Esophagus (tissue), 2 donors: ENCODE results near the gene DMGDH. TPM values are rescaled to one million over a fixed set of nuclear protein-coding genes. Genes with fewer than 3 reads are reported as not detected.
A peak's percentile ranks its signal among the peaks of the same experiment; 100 is the strongest.

ENCODE experiments used
- H3K27ac ChIP-seq, 2 donors: one replicate each; pipeline ENCODE4 v1.5.1; 2013; ENCODE audit warnings: low read depth in 2 of 2, mild to moderate bottlenecking in 2 of 2, inconsistent platforms in 1 of 2, low read length in 1 of 2, moderate library complexity in 1 of 2
- H3K27me3 ChIP-seq, 2 donors: one replicate each; pipeline ENCODE4 v1.6.1; 2013; ENCODE audit warnings: low read length in 2 of 2, control low read depth in 1 of 2, mild to moderate bottlenecking in 1 of 2; ENCODE audit not compliant: insufficient read depth in 2 of 2, control insufficient read depth in 1 of 2
- H3K36me3 ChIP-seq, 2 donors: one replicate each; pipeline ENCODE4 v1.6.1; 2013; ENCODE audit warnings: low read length in 1 of 2; ENCODE audit not compliant: control insufficient read depth in 2 of 2, insufficient read depth in 2 of 2
- H3K4me1 ChIP-seq, 2 donors: one replicate each; pipeline ENCODE4 v1.6.1; 2013; ENCODE audit warnings: low read length in 1 of 2; ENCODE audit not compliant: control insufficient read depth in 2 of 2, insufficient read depth in 2 of 2
- H3K4me3 ChIP-seq, 2 donors: one replicate each; pipeline ENCODE4 v1.5.1; 2013; ENCODE audit warnings: low read length in 2 of 2, mild to moderate bottlenecking in 2 of 2, low read depth in 1 of 2, moderate library complexity in 1 of 2
- H3K9me3 ChIP-seq, 2 donors: one replicate each; pipeline ENCODE4 v1.6.1; 2013; ENCODE audit warnings: mild to moderate bottlenecking in 2 of 2, low read depth in 1 of 2, low read length in 1 of 2, moderate library complexity in 1 of 2; ENCODE audit not compliant: control insufficient read depth in 2 of 2, insufficient read depth in 1 of 2
- WGBS, 2 donors: extraction: QIAGEN DNeasy Blood & Tissue Kit; methylation state at CpG; one replicate each; pipeline ENCODE4 v1.1.7; 2013; 5-methylcytosine and 5-hydroxymethylcytosine counted together
- polyA plus RNA-seq, 2 donors: library from polyadenylated mRNA; stranded (reverse); fragments of 200-250 nt; gene quantifications; one replicate each; pipeline ENCODE4 v1.2.3, GENCODE V29; 2013
- donor health status: healthy with polysubstance abuse.
- donor health status: Bipolar disorder and iron deficiency.

DMGDH gene
- polyA plus RNA-seq, 2 donors, result 0.14 to 0.33 TPM

DNA sequence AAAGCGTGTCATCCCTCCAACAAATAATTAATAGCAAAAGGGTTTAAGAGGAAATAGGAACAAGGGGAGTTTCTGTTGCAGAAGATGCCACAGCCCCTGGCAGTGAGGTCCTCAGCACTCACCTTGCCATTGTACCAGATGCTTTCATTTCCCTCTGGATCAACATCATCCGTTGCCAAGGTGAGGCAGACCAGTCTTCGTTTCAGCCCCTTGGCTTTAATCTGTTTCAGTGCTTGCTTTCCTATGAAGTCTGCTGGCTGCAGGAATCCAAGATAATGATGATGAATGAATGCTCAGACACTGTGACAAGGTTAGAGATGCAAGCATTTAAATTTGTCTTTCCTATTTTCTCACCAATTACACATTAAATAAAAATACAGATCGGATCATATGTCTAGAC, 64.3 kb downstream of the DMGDH start:
- Histone ChIP-seq H3K27me3 (no peaks in the 10 kb centered on the region), H3K9me3 (no peaks in the 10 kb centered on the region), H3K4me1 (no peaks in the 10 kb centered on the region), H3K4me3 (no peak overlapping the region), H3K36me3 (no peaks in the 10 kb centered on the region), H3K27ac (no peak overlapping the region)
- WGBS, 2 donors, result 67 to 71% methylated on average over 4 of the region's 4 CpGs

DNA sequence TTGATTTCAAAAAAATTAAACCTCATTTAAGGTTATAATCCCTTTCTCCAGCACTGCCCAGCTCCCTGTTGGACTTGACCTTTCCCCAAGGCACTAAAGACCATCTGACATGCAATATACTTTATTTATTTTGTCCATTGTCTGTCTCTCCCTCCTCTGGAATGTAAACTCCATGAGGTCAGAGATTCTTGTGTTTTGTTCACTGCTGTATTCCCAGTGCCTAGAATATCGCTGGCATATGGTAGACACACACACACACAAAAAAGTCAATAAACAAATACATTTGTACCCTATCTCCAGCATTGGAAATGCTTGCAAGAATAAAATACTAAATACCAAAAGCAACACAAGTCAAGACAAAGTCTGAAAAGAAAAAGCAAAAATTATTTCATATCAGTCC, 67.1 kb downstream of the DMGDH start:
- WGBS, 2 donors, result 79 to 80% methylated on average over 1 of the region's 1 CpG
- H3K4me1 ChIP-seq, result no peaks in the 10 kb centered on the region
- no peaks in the 10 kb centered on the region for H3K9me3 ChIP-seq
- no peaks in the 10 kb centered on the region for H3K36me3 ChIP-seq
- H3K4me3 ChIP-seq, result no peak overlapping the region
- H3K27me3 ChIP-seq, result no peaks in the 10 kb centered on the region
- no peak overlapping the region for H3K27ac ChIP-seq

DNA sequence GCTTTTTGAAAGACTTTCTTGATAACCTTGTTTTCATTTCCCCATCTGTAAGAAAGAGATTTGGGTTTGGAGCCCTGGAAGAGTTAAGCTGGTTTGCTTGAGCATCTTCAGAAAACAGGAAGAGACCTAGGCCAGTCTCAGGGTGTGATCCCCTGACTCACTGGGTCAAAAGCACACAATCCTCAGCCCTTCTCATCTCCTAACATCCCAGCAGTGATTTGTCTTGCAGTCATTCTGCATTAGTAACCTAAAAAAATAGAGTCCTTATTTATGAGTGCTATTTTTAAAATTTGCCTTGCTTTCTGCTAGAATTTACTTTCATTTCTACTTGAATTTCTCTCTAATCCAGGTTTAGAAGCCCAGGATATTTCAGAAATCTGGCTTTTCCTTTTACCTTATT, 68.0 kb downstream of the DMGDH start:
- H3K27ac ChIP-seq, result no peak overlapping the region
- no peak overlapping the region for H3K4me3 ChIP-seq
- H3K9me3 ChIP-seq, result no peaks in the 10 kb centered on the region
- H3K4me1 ChIP-seq, result no peaks in the 10 kb centered on the region
- H3K36me3 ChIP-seq, result no peaks in the 10 kb centered on the region
- no peaks in the 10 kb centered on the region for H3K27me3 ChIP-seq

DNA sequence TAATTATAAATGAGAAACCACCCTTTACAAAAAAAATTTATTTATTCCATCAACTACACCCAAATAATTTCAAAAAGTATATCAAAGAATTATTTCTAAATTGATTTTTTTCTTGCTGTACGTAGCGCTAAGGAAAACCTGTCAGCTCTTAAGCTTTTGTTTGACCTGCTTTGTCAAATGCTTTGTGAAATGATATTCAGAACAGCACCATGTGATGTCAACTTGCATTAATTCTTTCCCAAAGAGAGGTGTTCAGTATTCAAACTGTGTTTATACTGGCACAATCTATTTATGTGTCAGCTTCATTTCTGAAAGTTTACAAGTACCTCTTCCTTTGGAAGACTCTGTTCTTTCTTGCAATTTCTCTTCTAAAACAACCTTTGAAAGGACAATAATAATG, 72.4 kb downstream of the DMGDH start:
- H3K27me3 ChIP-seq, result no peaks in the 10 kb centered on the region
- 77 to 84% methylated on average over 2 of the region's 2 CpGs for WGBS, 2 donors

DNA sequence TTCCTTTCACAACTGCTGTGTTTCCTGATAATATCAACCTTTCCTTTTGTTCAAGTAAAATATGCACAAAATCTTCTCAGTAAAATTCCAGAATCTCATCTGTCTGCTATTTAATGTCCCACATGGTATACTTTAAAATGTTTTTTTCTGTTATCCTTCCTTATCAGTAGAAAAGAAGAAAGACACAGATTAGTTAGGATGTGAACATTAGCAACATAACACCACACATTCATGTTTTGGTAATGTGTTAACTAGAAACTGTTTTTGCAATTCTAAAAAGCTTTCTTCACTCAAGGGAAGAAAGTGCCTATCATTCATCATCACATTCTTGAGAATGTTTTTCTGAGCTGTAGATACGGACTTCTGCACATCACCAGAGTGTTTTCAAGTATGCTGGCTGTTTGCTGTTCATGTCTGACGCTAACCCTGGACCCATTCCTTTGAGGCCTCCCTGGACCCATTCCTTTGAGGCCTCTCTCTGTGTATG, 73.9 kb downstream of the DMGDH start:
- WGBS, 2 donors, result 88 to 95% methylated on average over 2 of the region's 2 CpGs
- H3K4me3 ChIP-seq, result no peak overlapping the region
- no peak overlapping the region for H3K27ac ChIP-seq

More for the DNA sequence above, 72.4 kb downstream of the DMGDH start:
- Histone ChIP-seq H3K36me3 (no peaks in the 10 kb centered on the region), H3K4me1 (no peaks in the 10 kb centered on the region), H3K9me3 (no peaks in the 10 kb centered on the region), H3K4me3 (no peak overlapping the region), H3K27ac (no peak overlapping the region)

DNA sequence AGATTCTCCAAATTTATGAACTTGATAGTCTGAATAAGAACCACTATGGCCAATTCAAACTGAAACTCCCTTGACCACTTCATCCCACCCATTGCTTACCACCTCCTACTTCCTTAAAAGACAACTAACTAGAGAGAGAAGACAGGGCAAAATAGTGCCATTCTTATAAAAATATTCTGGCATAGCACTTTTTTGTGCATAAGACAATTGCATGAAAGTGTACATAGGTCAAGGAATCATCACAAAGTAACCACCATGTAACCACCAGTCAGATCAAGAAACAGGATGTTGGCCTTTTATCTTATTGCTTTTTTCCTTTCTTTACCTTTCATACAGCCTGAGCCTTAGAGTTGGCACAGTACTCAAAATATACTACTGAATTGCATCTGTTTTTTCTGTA, 76.3 kb downstream of the DMGDH start:
- H3K4me3 ChIP-seq, result no peak overlapping the region
- no peaks in the 10 kb centered on the region for H3K4me1 ChIP-seq
- H3K27me3 ChIP-seq, result no peaks in the 10 kb centered on the region
- H3K9me3 ChIP-seq, result no peaks in the 10 kb centered on the region
- H3K36me3 ChIP-seq, result no peaks in the 10 kb centered on the region
- H3K27ac ChIP-seq, result no peak overlapping the region

More for the DNA sequence above, 73.9 kb downstream of the DMGDH start:
- Histone ChIP-seq H3K9me3 (no peaks in the 10 kb centered on the region), H3K27me3 (no peaks in the 10 kb centered on the region), H3K4me1 (no peaks in the 10 kb centered on the region), H3K36me3 (no peaks in the 10 kb centered on the region)

DNA sequence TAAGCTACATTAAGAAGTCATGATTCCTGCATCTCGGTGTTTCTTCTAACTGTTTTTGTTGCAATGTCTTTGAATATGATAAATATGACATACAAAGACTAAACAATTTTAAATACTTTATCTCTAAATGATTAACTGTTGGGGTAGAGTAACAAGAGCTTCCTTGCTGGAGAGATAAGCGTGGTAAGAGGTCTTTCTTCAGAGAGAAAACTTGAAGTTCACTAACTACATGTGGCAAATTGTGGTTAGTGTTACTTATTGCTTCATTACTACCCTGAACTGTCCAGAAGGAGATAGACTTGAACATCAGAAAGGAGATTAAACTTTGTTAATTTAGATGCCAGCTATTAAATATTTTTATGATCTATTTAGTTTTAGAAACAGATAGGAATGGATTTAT, 77.3 kb downstream of the DMGDH start:
- Histone ChIP-seq H3K4me1 (no peaks in the 10 kb centered on the region), H3K9me3 (no peaks in the 10 kb centered on the region), H3K36me3 (no peaks in the 10 kb centered on the region), H3K27ac (no peak overlapping the region), H3K27me3 (no peaks in the 10 kb centered on the region), H3K4me3 (no peak overlapping the region)
- WGBS, 2 donors, result 84 to 91% methylated on average over 2 of the region's 2 CpGs

DNA sequence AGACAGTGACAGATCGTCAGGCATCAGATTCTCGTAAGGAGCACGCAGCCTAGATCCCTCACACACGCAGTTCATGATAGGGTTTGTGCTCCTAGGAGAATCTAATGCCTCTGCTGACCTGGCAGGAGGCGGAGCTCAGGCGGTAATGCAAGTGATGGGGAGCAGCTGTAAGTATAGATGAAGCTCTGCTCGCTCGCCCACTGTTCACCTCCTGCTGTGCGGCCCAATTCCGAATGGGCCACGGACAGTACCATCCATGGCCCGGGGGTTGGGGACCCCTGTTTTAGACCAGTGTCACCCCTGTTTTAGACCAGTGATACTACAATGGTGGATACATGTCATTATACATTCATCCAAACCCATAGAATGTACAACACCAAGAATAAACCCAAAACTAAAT, 80.4 kb downstream of the DMGDH start:
- WGBS, 2 donors, result 95 to 98% methylated on average over 12 of the region's 12 CpGs
- Histone ChIP-seq H3K27me3 (no peaks in the 10 kb centered on the region), H3K4me1 (no peaks in the 10 kb centered on the region)

DNA sequence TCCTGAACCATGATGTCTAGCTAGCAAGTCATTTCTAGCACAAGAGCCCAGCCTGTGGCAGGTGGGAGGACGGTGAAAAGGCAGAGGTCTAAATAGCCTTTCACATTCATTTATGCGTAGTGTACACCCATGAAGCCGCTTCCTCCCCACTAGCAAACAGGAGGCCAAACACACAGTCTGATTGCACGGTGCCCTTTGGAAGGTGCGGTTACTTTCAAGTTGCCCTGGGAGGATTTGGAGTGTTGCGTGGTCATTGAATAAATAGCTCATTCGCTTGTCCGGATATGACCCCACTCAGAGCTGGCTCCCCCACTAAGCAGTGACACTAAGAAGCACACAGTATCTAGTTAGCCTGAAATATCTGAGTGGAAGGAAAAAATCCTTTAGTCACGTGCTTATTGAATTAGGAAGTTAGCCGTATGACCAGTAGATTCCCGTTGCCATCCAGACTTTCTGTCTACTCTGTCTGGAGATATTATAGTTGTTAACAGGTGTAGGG, 83.7 kb downstream of the DMGDH start:
- WGBS, 2 donors, result 9 to 17% methylated on average over 11 of the region's 11 CpGs
- no peaks in the 10 kb centered on the region for H3K27me3 ChIP-seq
- no peaks in the 10 kb centered on the region for H3K36me3 ChIP-seq
- peak overlapping the region; percentile 85 to 98 for H3K27ac ChIP-seq
- no peaks in the 10 kb centered on the region for H3K4me1 ChIP-seq
- H3K4me3 ChIP-seq, result peak overlapping the region in 1 of 2 donors; percentile 71
- H3K9me3 ChIP-seq, result no peaks in the 10 kb centered on the region

More for the DNA sequence above, 80.4 kb downstream of the DMGDH start:
- H3K9me3 ChIP-seq, result no peaks in the 10 kb centered on the region
- H3K4me3 ChIP-seq, result no peak overlapping the region
- H3K27ac ChIP-seq, result no peak overlapping the region
- H3K36me3 ChIP-seq, result no peaks in the 10 kb centered on the region

DNA sequence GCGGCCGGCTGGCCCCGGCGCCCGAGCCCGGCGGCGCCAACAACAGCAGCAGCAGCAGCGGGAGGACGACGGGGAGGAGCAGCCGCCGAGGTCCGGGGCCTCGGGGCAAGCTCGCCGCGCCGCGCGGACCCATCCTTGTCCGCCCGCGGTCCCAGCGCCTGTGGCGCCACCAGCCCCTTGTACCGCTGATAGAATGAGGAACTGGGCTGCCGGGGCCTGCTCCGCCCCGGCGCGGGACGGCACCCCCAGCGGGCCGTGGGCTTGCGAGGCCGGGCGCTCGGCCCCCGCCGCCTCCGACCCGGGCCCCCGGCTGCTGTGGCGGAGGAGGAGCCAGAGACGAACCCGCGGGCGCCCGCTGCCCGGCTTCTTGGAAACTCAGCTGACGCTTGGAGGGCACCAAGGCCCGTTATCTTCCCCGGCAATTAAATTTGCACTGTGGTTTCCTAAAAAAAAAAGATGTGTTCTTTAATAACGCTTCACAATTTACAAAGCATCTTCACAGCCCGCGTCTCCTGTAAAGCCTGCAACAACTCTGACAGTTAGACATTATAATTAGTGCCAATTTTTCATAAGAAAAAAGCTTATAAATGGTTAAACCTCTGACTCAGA, 84.3 kb downstream of the DMGDH start, which contains the start of gene ARSB:
ARSB (minus strand) TSS at position 195 of the 609 bp plus-strand sequence; CDS start at position 133, 62 bp downstream.
- H3K36me3 ChIP-seq, result no peaks in the 10 kb centered on the region
- WGBS, 2 donors, result 0% methylated on average over 45 to 57 of the region's 57 CpGs
- no peaks in the 10 kb centered on the region for H3K4me1 ChIP-seq
- H3K27ac ChIP-seq, result peak within 1 kb of the TSS; percentile 94 to 98
- H3K9me3 ChIP-seq, result no peaks in the 10 kb centered on the region
- H3K27me3 ChIP-seq, result no peaks in the 10 kb centered on the region
- peak within 1 kb of the TSS; percentile 71 to 94 for H3K4me3 ChIP-seq
